HG03520 (cell line): ENCODE data around the gene GET4.

Experiments
- ATAC-seq: cut with Tn5 transposase; IDR thresholded peaks from one replicate; pipeline ENCODE4 v1.9.1; 2021; ENCODE audit warnings: mild to moderate bottlenecking, moderate library complexity; ENCODE audit not compliant: unreplicated experiment

GET4 gene

GRCh38 chr7:885261-885892 lies 9.0 kb downstream of the GET4 start:
- ATAC-seq = no peak

- ATAC-seq = no peak
These were observed 9.7 kb downstream of the GET4 start for GRCh38 chr7:885893-886625.

GRCh38 chr7:886626-887487 lies 10.5 kb downstream of the GET4 start:
- no peak for ATAC-seq

GRCh38 chr7:887488-887820 lies 11.1 kb downstream of the GET4 start:
- ATAC-seq = no peak

- ATAC-seq = no peak
These were observed 12.0 kb downstream of the GET4 start for GRCh38 chr7:888081-889024.

- ATAC-seq = no peak
These were observed 12.7 kb downstream of the GET4 start for GRCh38 chr7:889025-889390.

GRCh38 chr7:889391-889790 lies 13.0 kb downstream of the GET4 start:
- no peak for ATAC-seq

- no peak for ATAC-seq
These were observed 14.5 kb downstream of the GET4 start for GRCh38 chr7:890868-891267.

- ATAC-seq = no peak
These were observed 14.9 kb downstream of the GET4 start for GRCh38 chr7:891291-891690.

GRCh38 chr7:891805-892204 lies 15.5 kb downstream of the GET4 start:
- ATAC-seq = no peak

GRCh38 chr7:892648-893593 lies 16.6 kb downstream of the GET4 start:
- no peak for ATAC-seq

- no peak for ATAC-seq
These were observed 17.3 kb downstream of the GET4 start for GRCh38 chr7:893686-894085.

- ATAC-seq = no peak
These were observed 18.0 kb downstream of the GET4 start for GRCh38 chr7:894164-894867.

GRCh38 chr7:894927-895450 lies 18.6 kb downstream of the GET4 start:
- ATAC-seq = no peak

- no peak for ATAC-seq
These were observed 19.2 kb downstream of the GET4 start for GRCh38 chr7:895451-896052.

- ATAC-seq = no peak
These were observed 20.2 kb downstream of the GET4 start for GRCh38 chr7:896346-897075.

GRCh38 chr7:897086-897485 lies 20.7 kb downstream of the GET4 start:
- ATAC-seq = no peak
